Cerebellar cortex (tissue), 1 donor: ENCODE data around the gene SLC25A13.
"Not testable (repeated sequence)": the region's sequence is repeated elsewhere in the genome, so short reads cannot be mapped to it uniquely, and the experiment has no call there.

Source experiments
- DNase-seq: peaks from one replicate; pipeline ENCODE4 v3.0.0-alpha.2; 2015; ENCODE audit warnings: low spot score

The SLC25A13 gene, protein sequence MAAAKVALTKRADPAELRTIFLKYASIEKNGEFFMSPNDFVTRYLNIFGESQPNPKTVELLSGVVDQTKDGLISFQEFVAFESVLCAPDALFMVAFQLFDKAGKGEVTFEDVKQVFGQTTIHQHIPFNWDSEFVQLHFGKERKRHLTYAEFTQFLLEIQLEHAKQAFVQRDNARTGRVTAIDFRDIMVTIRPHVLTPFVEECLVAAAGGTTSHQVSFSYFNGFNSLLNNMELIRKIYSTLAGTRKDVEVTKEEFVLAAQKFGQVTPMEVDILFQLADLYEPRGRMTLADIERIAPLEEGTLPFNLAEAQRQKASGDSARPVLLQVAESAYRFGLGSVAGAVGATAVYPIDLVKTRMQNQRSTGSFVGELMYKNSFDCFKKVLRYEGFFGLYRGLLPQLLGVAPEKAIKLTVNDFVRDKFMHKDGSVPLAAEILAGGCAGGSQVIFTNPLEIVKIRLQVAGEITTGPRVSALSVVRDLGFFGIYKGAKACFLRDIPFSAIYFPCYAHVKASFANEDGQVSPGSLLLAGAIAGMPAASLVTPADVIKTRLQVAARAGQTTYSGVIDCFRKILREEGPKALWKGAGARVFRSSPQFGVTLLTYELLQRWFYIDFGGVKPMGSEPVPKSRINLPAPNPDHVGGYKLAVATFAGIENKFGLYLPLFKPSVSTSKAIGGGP

DNA sequence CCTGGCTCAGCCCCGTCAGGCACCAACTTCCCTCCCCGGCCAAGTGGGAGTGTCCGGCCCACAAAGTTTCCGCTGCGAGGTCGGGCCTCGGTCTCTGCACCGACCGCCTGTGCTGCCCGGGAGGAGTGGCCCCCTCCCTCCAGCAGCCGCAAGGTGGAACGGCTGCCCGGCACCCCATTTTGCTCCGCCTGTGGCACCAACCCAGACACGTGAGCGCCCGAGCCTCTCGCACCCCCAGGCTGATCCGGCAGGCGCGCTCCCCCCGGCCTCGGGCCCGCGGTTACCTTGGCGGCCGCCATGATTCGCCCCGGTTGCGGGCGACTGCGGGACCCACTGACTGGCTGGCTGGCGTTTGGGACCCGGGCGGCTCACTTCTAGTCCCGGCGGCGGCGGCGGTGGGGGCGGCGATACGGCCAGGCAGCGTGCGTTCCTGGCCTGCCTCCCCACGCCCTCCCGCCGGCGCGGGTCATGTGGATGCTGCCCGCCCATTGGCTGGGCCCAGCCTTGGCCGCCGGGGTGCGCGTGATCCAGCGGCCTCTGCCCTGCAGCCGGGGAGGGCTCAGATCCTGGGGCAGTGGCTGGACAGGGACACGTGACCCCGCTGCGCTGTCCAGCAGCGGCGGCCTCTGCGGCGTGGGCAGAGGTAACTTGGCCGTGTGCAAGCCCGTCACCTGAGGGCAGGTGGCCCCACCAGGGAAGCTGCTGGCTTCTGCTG is at the start of gene SLC25A13:
TSS of gene SLC25A13 (minus strand) at position 441 of the 715 bp plus-strand sequence. CDS start at position 299, 142 bp downstream.
- DNase-seq = peak; percentile 83

DNA sequence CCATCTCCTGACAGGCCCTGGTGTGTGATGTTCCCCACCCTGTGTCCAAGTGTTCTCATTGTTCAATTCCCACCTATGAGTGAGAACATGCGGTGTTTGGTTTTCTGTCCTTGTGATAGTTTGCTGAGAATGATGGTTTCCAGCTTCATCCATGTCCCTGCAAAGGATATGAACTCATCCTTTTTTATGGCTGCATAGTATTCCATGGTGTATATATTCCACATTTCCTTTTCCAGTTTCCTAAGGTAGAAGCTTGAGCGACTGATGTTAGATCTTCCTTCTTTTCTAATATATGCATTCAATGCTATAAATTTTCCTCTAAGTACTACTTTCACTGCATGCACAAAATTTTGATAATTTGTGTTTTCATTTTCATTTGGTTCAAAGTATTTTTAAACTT is 44.0 kb upstream of the SLC25A13 start:
- DNase-seq = not testable (repeated sequence)

DNA sequence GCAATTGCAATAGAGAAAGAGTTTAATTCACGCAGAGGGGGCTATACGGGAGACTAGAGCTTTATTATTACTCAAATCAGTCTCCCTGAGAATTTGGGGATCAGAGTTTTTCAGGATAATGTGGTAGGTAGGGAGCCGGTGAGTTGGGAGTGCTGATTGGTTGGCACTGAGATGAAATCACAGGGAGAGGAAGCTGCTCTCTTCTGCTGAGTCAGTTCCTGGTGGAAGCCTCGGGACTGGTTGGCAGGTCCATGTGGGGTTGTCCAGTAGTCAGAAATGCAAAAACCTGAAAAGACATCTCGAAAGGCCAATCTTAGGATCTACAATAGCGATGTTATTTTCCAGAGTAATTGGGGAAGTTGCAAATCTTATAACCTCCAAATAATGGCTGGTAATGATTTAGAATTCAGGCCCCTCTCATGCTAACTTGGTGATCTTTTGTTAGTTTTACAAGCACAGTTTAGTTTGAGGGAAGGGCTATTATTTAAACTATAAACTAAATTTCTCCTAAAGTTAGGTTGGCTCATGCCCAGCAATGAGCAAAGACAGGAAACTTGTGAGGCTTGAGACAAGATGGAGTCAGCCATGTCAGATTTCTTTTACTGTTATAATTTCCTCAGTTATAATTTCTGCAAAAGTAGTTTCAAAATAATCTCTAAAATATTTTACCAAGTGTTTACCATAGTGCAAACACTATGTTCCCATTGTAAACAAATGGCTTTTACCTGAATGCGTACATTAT is 39.4 kb upstream of the SLC25A13 start:
- no peak for DNase-seq

DNA sequence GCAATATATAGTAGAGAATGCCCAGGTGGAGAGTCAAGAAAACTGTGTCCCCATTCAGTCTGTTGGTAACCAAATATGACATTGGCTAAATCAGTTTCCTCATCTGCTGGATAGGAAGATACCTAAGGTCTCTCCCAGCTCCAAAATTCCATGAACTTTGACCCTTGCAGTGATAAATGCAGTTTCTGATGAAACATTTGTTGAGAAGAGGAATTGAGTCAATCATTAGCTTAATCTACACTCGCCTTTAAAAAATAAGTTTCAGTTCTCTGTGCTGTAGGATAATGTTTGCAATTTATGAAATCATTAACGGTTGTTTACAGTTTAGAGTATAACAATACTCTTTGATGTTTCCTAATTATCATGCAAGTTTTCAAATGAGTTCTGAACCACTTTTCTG is 38.0 kb upstream of the SLC25A13 start:
- no peak for DNase-seq

DNA sequence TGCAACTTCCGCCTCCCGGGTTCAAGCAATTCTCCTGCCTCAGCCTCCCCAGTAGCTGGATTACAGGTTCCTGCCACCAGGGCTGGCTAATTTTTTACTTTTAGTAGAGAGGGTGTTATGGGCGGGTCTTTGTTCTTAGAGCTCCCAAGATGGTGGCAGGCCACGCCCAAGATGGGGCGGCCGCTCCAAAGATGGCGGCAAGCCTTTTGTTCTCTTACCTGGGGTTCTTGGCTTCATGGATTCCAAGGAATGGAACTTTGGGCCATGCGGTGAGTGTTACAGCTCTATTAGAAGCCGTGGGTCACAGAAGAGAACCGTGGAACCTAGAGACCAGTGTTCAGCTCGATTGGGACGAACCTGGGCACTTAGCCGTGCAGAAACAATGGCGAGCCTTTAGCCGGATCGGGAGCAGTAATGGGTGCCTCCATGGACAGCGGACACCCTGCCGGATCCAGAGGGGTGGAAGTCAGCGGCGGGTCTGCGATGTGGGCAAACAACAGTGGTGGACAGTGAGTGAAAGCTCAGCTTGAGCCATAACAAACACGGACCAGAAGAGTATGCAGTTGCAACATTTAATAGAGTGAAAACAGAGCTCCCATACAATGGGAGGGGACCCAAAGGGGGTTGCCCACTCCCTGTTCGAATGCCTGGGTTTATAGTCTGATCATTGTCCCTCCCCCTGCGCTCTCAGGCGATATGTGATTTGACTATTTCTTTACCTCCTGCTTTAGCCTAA is 36.5 kb upstream of the SLC25A13 start:
- DNase-seq = not testable (repeated sequence)

DNA sequence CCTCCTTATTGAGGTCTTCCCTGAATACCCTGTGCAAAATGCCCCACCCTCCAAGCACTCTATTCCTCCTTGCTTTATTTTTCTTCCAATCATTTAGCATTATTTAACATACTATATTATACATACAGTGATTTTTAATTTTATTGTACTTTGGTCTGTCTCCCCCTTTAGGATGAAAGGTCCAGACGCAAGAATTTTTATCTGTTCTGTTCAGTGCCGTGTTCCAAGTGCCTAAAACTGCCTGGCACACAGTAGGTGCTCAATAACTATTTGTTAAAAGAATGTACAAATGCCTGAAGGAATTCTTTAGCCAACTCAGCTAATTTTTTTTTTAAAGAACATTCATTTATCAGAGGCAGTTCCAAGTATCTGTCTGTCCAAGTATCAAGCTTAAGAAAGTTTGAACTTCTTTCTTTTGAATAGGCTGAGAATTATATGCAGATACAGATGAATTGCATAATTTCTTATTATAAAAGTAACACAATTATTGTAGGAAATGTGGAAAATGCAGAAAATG is 34.1 kb upstream of the SLC25A13 start:
- DNase-seq = no peak

DNA sequence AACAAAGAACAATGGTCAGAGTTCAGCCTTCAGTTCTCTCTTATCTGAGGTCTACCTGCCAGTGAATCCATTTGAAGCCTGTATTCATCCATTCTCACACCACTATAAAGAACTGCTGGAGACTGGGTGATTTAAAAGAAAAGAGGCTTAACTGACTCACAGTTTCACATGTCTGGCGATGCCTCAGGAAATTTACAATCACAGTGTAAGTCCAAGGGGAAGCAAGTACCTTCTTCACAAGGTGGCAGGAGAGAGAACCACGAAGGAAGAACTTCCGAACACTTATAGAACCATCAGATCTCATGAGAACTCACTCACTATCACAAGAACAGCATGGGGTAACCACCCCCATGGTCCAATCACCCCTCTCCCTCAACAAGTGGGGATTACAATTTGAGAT is 33.0 kb upstream of the SLC25A13 start:
- DNase-seq = no peak

DNA sequence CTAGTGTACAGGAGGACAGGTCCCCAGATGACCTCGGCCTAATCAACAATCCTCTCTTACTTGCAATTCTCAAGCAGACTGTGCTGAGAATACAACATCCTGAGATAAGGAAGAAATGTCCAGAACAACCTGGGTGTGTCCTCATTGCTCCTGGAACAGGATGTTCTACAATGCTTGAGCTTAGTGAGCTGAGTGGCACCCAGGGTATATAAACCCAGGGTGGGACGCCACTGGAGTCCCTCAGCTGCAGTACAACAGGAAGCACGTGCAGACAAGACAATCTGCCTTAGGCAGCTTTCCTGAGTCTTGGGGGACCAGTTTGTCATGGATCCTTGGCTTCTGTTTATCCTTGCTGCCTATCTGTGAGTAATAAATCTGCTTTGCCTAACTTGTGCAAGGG is 27.7 kb upstream of the SLC25A13 start:
- no peak for DNase-seq

DNA sequence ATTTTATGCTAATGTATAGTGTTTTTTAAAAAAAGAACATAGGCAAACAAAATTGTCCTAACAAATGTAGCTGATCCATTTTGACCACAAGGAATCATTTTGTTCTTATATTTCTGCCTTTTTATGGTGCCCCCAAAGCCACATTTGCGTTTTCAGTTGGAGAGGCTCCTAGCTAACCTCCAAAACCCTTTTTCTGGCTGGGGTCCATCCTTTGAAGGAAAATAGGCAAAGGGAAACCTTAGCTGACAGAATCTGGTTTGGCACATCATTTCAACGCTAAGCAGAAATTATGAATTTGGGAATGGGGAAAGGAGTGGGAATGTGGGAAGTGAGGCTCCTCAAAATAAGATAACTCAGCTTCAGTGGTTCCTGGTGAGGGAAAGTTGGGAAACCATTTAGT is 25.6 kb upstream of the SLC25A13 start:
- DNase-seq = no peak

DNA sequence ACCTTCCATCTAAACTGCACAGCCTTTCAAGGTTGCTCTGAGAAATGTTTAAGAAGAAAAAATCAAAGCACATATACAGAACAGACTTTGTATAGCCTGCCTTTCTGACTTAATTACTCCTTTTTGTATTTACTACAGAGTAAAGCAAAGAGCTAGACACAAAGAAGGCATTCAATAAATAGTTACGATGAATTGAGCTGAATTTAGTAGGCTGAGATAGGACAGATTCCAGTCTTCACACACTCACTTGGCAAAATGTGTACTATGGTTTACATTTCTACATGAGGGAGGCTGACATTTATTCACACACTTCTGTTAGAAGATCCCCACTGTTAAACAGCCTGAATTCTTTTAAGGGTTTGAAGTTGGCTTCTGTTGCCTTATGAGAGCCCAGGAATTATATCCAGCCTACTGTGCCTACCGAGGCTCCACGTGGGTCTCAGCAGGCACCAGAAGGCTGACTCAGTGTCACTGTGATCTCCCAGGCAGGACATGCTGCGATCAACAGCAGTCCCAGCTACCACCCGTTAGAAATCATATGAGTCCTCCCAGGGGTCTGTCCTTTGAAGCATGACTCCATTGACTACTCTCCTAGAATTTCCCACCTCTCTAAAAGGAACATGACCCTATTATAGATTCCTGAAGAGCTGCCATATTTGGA is 24.5 kb upstream of the SLC25A13 start:
- DNase-seq = no peak

DNA sequence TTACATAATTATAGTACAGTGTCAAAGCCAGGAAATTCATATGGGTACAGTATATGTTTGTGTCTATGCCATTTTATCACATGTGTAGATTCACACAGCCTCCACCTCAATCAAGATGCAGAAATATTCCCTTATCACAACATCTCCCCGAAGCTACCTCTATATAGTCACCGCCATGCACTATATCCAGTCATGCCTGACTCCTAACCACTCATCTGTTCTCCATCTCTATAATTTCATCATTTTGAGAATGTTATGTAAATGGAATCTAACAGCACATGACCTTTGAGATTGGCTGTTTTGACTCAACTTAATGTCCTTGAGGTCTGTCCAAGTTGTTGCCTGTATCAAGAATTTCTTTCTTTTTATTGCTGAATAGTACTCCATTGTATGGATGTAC is 22.3 kb upstream of the SLC25A13 start:
- no peak for DNase-seq

DNA sequence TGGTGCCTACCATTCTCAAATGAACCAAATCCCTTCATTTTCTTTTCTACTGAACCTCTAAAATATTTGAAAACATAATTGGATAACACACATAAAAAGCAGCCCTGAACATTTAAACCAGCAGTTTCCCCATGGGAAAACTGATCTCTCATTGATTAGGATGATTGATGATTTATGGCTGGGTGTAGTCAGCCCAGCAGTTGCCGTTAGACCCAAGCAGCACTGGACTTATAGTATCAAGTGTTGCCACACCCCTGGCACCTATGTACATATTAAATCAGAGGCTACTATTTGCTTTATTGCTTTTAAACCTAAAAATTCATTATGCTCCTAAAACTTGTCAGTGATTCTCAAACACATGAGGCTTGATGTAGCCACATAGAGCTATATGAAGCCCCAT is 20.2 kb upstream of the SLC25A13 start:
- DNase-seq = no peak

DNA sequence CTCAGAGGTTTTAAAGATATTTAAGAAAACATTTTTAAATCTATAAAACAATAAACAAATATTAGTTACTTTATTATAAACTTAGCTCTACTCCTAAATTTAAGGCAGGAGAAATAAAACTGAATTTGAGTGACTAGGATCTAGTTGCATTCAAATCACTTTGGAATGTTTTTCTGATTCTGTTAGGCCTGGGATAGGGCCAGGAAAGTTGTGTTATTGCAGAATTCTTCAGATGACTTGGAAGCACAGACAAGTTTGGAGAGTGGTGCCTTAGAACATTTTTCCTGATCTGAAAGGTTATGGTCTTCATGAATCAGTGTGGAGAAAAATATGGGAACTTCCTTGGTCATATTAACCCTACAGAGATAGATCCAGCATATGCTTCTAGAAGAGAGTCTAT is 15.6 kb upstream of the SLC25A13 start:
- DNase-seq = no peak

DNA sequence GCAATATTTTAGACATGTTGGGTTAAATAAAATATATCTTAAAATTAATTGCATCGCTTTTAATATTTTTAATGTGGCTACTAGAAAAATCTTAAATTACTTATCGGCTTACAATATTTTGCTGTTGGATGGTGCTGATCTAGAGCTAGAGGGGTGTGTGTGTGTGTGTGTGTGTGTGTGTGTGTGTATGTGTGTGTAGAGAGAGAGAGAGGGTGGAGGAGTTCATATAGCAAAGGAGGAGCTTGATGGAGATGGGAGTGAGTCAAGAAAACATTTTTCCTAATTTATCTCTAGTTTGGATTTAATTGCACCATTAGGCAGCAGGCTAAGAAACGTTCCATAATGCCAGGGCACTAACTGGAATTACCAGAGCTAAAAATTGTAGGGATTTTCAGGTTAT is 10.4 kb upstream of the SLC25A13 start:
- DNase-seq = no peak

DNA sequence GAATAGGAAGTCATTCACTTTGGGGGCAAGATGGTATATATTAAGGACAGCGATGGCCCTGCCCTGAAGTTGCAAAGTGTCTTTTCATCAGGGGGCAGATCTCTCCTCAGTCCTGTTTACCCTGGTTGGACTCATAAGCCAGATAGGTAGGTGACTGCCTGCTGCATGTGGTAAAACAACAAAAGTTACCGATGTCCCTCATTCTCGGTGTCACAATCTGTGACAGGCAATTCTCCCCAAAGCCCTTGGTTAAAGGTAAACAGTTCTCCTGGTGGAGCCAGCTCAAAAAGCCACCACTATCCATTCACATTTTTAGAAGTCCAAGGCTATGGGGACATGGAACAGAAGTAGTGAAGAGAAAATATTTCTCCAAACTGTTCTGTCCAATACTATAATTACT is 9.9 kb upstream of the SLC25A13 start:
- no peak for DNase-seq

DNA sequence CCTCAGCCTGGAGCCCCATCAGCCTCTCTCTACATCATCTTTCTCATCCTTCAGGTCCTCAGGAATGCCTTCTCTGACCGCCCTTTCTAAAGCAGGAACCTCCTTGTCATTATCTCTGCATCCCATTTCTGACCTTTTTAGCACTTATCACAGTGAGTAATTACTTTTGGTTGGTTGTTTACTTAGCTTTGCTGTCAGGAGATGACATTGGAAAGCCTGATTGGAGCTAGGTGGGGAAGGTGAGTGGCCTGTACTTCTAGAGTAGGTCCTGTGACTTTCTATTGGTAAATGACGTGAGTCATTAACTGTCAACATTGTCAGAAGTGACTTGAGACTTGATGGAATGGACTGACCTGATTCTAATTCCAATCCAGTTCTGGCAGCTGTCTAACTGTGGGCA is 9.3 kb upstream of the SLC25A13 start:
- DNase-seq = no peak

DNA sequence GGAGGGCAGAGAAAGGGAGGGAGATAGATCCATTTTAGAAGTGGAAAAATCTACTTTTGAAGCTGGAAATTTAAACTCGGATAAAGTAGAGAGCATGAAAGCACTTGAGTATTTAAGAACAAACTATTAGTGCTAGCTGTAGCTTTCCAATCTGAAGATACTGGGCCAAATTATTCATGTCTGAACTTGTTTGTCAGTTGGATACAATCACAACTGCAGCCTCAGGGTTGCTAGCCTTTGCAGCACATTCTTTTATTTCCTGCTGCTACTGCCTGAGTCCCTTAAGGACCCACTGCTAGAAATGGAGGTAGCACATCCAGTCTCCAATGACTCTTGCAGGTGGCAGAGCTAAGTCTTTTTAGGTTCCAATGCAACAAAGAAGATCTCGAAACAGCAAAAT is 8.3 kb upstream of the SLC25A13 start:
- DNase-seq = no peak

DNA sequence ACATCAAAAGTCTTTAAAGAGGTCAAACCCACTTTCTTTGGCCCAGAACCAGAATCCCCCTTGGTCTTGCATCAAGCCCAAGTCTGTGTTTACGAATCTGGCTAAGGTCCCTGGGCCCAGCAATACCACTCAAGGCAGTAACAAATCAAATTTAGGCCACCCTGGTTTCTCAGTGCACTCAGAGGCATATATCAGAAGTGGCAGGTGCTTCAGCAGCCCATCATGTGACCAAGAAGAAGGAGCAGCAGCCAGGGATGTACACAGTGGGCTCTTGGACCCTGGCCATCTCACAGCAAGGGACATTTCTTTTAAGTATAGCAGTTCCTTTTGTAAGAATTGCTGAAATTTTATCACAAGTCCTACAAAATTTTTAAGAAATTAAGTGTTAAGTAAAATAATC is 7.3 kb upstream of the SLC25A13 start:
- DNase-seq = no peak

DNA sequence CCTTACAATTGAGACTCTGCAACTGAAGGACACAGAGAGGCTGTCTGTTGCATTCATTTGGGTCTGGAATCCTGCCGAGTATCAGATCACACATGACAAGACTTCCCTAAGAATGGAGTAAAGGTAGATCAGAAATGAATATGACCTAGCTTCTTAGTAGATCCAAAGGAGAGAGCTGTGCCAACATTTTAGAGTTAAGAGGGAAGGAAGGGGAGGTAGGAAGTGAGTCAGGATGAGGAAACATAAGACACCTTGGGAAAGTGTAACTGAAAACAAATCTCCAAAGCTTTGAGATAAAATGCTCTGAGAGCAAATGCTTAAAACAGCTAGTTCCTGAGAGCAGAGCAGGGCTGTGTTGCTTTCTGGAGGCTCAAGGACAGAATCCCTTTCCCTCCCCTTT is 6.1 kb upstream of the SLC25A13 start:
- no peak for DNase-seq

DNA sequence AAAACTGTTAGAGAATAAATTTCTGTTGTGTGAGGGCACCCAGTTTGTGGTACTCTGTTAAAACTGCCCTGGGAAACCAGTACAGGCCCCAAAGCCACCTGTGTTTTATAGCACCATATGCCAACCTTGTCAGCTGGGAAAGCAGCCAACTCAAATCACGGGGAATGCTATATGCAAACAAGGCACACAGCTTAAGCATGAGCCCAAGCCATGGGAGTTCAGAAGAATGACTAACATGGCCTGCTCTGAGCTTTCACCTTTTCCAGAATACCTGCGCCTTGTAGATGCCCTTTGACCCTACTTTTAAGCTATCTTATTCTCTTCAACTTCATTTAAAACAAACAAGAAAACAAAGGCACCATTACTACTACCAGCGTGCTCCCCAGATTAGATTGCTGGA is 5.5 kb upstream of the SLC25A13 start:
- DNase-seq = peak; percentile 71

DNA sequence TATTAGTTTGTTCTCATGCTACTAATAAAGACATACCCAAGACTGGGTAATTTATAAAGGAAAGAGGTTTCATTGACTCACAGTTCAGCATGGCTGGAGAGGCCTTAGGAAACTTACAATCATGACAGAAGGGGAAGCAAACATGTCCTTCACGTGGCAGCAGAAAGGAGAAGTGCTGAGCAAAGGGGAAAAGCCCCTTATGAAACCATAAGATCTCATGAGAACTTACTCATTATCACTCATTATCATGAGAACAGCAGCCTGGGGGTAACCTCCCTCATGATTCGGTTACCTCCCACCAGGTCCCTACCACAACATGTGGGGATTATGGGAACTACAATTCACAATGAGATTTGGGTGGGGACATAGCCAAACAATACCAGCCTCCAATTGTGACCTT is 4.9 kb upstream of the SLC25A13 start:
- not testable (repeated sequence) for DNase-seq
